Muscle layer of duodenum (tissue), 2 donors: ENCODE measurements around the gene REM2.
A peak's percentile ranks its signal among the peaks of the same experiment; 100 is the strongest.

Experiments used
- H3K27ac ChIP-seq: one replicate; pipeline ENCODE4 v1.7.0; 2013; ENCODE audit warnings: mild to moderate bottlenecking, low read length
- H3K27me3 ChIP-seq: one replicate; pipeline ENCODE4 v1.7.0; 2013; ENCODE audit warnings: low read depth, mild to moderate bottlenecking, control low read depth, low read length
- H3K36me3 ChIP-seq, 2 donors: one replicate each; pipeline ENCODE4 v1.7.0; 2013; ENCODE audit warnings: low read length in 2 of 2, control low read depth in 1 of 2, mild to moderate bottlenecking in 1 of 2; ENCODE audit not compliant: insufficient read depth in 2 of 2, control insufficient read depth in 1 of 2
- H3K4me1 ChIP-seq, 2 donors: one replicate each; pipeline ENCODE4 v1.7.0; 2013; ENCODE audit warnings: low read length in 2 of 2, mild to moderate bottlenecking in 2 of 2, control low read depth in 1 of 2, moderate library complexity in 1 of 2; ENCODE audit not compliant: insufficient read depth in 2 of 2, control insufficient read depth in 1 of 2
- H3K4me3 ChIP-seq, 2 donors: one replicate each; pipeline ENCODE4 v1.7.0; 2013; ENCODE audit warnings: low read length in 2 of 2, low read depth in 1 of 2, mild to moderate bottlenecking in 1 of 2
- H3K9me3 ChIP-seq, 2 donors: one replicate each; pipeline ENCODE4 v1.7.0; 2013; ENCODE audit warnings: low read length in 2 of 2, control low read depth in 1 of 2, mild to moderate bottlenecking in 1 of 2; ENCODE audit not compliant: control insufficient read depth in 1 of 2
- donor health status: healthy.

Gene REM2

DNA sequence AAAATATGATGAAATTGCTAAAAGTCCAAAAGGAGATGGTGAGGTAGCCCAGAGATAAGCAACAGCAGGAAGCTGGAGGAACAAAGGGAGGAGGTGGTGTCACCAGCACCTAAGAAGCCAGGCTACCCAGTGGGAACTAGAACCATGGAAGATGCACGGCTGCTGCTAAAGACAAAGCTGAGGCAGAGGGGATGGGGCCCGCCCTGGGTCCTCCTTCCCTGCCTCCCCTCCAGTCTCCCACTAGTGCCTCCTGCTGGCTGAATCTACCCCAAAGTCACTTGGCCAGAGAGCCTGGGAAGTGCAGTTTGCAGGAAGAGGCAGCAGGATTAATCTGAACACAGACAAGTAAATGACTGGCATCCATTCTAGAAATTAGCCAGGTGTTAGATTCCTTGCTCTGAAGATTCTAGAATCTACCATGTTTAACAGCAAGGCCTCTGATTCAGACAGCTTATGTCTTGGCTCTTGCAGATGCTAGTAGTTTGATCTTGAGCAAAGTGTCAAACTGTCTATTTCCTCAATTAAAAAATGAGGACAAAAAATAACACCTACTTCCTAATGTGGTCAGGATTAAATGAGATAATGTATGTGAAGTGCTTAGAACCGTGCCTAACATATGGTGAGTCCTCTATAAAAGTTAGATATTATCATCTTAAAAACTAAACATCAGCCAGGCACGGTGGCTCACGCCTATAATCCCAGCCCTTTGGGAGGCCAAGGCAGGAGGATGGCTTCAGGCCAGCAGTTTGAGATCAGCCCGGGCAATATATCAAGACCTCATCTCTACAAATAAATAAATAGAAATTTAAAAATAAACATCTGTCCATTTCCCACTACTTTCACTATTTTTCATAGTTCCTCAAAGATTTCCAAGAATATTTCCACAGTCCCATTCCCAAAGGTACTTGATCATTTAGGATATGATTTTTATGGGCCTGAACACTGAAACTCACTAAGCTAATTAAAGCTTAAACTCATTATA lies 17.3 kb upstream of the REM2 start:
- Histone ChIP-seq H3K4me1 (peaks cover 3 to 15% of the 10 kb centered on the region in 2 donors), H3K9me3 (no peaks in the 10 kb centered on the region), H3K36me3 (no peaks in the 10 kb centered on the region), H3K27ac (no peak overlapping the region), H3K27me3 (no peaks in the 10 kb centered on the region), H3K4me3 (no peak overlapping the region)

DNA sequence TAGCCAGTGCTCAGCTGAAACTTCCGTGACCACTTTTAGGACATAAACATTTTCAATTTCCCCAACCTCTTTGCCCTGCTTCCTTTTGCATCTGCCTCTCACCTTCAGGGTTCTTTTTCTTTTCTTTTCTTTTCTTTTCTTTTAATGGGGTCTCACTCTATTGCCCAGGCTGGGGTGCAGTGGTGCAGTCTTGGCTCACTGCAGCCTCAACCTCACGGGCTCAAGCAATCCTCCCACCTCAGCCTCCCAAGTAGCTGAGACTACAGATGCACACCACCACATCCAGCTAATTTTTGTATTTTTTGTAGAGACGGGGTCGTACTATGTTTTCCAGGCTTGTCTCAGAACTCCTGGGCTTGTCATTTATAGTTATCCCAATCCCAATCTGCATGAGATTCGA lies 16.1 kb upstream of the REM2 start:
- Histone ChIP-seq H3K27ac (no peak overlapping the region), H3K27me3 (no peaks in the 10 kb centered on the region), H3K36me3 (peaks cover 0 to 3% of the 10 kb centered on the region in 2 donors), H3K9me3 (no peaks in the 10 kb centered on the region), H3K4me3 (no peak overlapping the region), H3K4me1 (peaks cover 7 to 18% of the 10 kb centered on the region in 2 donors)

DNA sequence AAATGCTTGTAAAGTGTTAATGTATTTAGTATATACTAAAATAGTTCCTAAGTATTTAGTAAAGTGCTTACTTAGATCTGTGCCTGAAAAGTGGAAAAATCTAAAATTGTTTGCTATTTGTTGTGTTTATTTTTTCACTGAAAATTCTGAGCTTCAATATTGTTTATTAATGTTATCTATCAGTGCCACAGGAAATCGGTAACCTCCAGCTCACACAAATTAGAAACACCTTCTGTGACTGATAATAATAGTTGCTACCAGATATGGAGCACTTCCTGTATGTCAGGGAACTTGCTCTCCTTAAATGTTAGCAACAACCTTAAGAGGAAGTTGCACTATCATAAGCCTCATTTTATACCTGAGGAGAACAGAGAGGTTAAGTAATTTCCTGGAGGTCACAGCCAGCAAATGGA lies 12.2 kb upstream of the REM2 start:
- H3K4me1 ChIP-seq, result peaks cover 14 to 35% of the 10 kb centered on the region in 2 donors
- peaks cover 20 to 31% of the 10 kb centered on the region in 2 donors for H3K36me3 ChIP-seq
- peak overlapping the region; percentile 83 to 87 for H3K4me3 ChIP-seq
- peak overlapping the region; percentile 99 for H3K27ac ChIP-seq
- H3K9me3 ChIP-seq, result no peaks in the 10 kb centered on the region
- no peaks in the 10 kb centered on the region for H3K27me3 ChIP-seq

- peaks cover 26 to 37% of the 10 kb centered on the region in 2 donors for H3K36me3 ChIP-seq
- H3K4me1 ChIP-seq, result peaks cover 14 to 38% of the 10 kb centered on the region in 2 donors
- H3K4me3 ChIP-seq, result peak within 1 kb of the TSS; percentile 83 to 87
- H3K9me3 ChIP-seq, result no peaks in the 10 kb centered on the region
- H3K27me3 ChIP-seq, result no peaks in the 10 kb centered on the region
- peak within 1 kb of the TSS; percentile 99 for H3K27ac ChIP-seq
Measured at GRCh38 chr14:22871224-22872032, 11.6 kb upstream of the REM2 start, which contains the start of gene LRP10. Gene LRP10 (plus strand): TSS chr14:22871740. CDS start chr14:22872304, 564 bp downstream.

DNA sequence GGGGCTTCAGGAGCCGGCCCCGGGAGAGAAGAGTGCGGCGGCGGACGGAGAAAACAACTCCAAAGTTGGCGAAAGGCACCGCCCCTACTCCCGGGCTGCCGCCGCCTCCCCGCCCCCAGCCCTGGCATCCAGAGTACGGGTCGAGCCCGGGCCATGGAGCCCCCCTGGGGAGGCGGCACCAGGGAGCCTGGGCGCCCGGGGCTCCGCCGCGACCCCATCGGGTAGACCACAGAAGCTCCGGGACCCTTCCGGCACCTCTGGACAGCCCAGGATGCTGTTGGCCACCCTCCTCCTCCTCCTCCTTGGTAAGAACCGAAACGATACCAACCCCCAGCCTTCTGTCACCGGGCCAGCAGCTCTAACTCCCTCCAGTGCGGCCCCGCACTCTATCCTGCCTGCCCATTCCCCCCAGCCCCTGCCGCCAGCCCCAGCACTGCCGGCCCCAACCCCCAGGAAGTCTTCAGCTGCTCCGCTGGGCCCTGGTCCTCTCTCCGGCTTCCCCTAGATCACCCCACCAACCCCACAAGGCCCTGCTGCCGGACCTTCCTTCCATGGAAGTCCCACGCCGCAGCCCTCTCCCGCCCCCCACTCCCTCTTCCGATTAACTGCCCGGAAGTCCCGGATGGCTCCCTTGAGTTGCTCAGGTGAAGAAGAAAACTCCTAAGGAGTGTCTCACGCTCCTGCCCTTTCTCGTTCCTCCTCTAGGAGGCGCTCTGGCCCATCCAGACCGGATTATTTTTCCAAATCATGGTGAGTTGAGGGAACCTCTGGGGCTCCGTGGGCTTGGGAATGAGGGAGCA lies 10.8 kb upstream of the REM2 start:
- peak overlapping the region; percentile 99 for H3K27ac ChIP-seq
- no peaks in the 10 kb centered on the region for H3K27me3 ChIP-seq
- peaks cover 14 to 40% of the 10 kb centered on the region in 2 donors for H3K4me1 ChIP-seq
- H3K9me3 ChIP-seq, result no peaks in the 10 kb centered on the region
- H3K4me3 ChIP-seq, result peak overlapping the region; percentile 83 to 87
- H3K36me3 ChIP-seq, result peaks cover 31 to 45% of the 10 kb centered on the region in 2 donors

- H3K4me3 ChIP-seq, result peak overlapping the region; percentile 83 to 87
- H3K27ac ChIP-seq, result peak overlapping the region; percentile 99
- H3K27me3 ChIP-seq, result no peaks in the 10 kb centered on the region
- peaks cover 39 to 52% of the 10 kb centered on the region in 2 donors for H3K36me3 ChIP-seq
- peaks cover 14 to 40% of the 10 kb centered on the region in 2 donors for H3K4me1 ChIP-seq
- no peaks in the 10 kb centered on the region for H3K9me3 ChIP-seq
Measured at GRCh38 chr14:22872833-22873520, 10.0 kb upstream of the REM2 start.

GRCh38 chr14:22875003-22875747 lies 7.8 kb upstream of the REM2 start:
- Histone ChIP-seq H3K4me1 (peaks cover 14 to 36% of the 10 kb centered on the region in 2 donors), H3K27ac (no peak overlapping the region), H3K36me3 (peaks cover 54 to 72% of the 10 kb centered on the region in 2 donors), H3K9me3 (no peaks in the 10 kb centered on the region), H3K4me3 (no peak overlapping the region), H3K27me3 (no peaks in the 10 kb centered on the region)

DNA sequence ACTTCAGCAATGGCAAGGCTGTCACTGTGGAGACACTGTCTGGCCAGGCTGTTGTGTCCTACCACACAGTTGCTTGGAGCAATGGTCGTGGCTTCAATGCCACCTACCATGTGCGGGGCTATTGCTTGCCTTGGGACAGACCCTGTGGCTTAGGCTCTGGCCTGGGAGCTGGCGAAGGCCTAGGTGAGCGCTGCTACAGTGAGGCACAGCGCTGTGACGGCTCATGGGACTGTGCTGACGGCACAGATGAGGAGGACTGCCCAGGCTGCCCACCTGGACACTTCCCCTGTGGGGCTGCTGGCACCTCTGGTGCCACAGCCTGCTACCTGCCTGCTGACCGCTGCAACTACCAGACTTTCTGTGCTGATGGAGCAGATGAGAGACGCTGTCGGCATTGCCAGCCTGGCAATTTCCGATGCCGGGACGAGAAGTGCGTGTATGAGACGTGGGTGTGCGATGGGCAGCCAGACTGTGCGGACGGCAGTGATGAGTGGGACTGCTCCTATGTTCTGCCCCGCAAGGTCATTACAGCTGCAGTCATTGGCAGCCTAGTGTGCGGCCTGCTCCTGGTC lies 7.2 kb upstream of the REM2 start:
- no peaks in the 10 kb centered on the region for H3K9me3 ChIP-seq
- no peak overlapping the region for H3K4me3 ChIP-seq
- H3K4me1 ChIP-seq, result peaks cover 10 to 30% of the 10 kb centered on the region in 2 donors
- peaks cover 54 to 72% of the 10 kb centered on the region in 2 donors for H3K36me3 ChIP-seq
- H3K27ac ChIP-seq, result no peak overlapping the region
- H3K27me3 ChIP-seq, result no peaks in the 10 kb centered on the region

DNA sequence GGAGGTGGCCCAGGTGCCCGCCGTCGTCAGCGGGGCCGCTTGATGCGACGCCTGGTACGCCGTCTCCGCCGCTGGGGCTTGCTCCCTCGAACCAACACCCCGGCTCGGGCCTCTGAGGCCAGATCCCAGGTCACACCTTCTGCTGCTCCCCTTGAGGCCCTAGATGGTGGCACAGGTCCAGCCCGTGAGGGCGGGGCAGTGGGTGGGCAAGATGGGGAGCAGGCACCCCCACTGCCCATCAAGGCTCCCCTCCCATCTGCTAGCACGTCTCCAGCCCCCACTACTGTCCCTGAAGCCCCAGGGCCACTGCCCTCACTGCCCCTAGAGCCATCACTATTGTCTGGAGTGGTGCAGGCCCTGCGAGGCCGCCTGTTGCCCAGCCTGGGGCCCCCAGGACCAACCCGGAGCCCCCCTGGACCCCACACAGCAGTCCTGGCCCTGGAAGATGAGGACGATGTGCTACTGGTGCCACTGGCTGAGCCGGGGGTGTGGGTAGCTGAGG lies 6.0 kb upstream of the REM2 start:
- Histone ChIP-seq H3K27ac (no peak overlapping the region), H3K4me3 (no peak overlapping the region), H3K36me3 (peaks cover 54 to 67% of the 10 kb centered on the region in 2 donors), H3K9me3 (no peaks in the 10 kb centered on the region), H3K27me3 (no peaks in the 10 kb centered on the region), H3K4me1 (peaks cover 7 to 28% of the 10 kb centered on the region in 2 donors)
